ENCODE measurements around the gene WDR5B. TPM values are rescaled to one million over a fixed set of nuclear protein-coding genes. Genes with fewer than 3 reads are reported as not detected.

WDR5B gene
- total and polyA plus RNA-seq, 10 of the 15 experiments (the other 5 are each of a cell fraction or from before 2014, with no cell fraction given) = 1.7 to 7.9 (median 3.3) TPM

DNA sequence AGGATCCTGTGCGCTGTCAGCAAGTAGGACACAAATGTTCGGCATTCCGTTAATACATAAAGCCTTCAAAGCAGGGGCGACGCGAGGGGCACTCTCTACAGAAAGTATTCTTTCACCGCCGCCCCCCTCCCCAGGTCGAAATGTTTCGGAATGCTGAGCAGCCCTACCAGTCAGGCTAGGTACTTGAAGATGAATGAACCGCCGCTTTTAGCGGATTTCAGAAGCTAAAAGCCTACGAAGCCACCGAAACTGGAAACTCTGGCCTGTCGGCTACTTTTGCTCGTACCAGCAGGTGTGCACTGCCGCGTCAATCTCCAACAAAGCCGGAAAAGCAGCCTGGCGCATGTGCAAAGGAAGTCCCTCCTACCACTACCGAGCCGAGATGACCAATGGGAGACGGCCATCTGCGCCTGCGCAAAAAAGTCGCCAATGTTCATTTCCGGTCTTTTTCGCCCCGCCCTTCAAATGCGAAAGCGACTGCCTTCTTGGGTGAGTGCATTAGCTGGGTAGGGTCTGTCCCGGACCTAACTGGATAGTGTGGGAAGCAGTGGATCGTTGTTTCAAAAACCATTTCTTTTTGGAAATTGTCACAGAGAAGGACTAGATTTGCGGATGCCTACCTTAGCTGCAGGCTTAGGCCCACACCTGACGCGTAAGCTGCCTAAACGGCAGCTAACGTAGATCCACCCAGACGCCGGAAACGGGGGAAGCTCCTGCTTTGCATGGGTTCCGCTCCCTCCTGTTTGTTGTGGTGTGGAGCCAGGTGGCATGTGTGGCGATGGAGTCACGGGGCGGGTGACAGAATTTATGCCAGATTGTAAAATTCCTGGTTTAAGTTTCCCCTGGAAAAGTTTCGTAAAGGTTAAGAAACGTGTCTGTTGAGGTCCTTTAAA, at the start of gene WDR5B (continued):
- TF ChIP-seq, protein P1, sequence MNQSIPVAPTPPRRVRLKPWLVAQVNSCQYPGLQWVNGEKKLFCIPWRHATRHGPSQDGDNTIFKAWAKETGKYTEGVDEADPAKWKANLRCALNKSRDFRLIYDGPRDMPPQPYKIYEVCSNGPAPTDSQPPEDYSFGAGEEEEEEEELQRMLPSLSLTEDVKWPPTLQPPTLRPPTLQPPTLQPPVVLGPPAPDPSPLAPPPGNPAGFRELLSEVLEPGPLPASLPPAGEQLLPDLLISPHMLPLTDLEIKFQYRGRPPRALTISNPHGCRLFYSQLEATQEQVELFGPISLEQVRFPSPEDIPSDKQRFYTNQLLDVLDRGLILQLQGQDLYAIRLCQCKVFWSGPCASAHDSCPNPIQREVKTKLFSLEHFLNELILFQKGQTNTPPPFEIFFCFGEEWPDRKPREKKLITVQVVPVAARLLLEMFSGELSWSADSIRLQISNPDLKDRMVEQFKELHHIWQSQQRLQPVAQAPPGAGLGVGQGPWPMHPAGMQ (IDR thresholded peaks at IDR 0.05; ENCODE audit: borderline replicate concordance) = no peak
- peak; percentile 71 for TF ChIP-seq ZNF207 (IDR thresholded peaks at IDR 0.05; ENCODE audit: borderline replicate concordance)
- no peak for TF ChIP-seq ZNF274 (IDR thresholded peaks at IDR 0.05; ENCODE audit: insufficient read depth, insufficient read length)
- TF ChIP-seq GABPA (IDR thresholded peaks at IDR 0.05; ENCODE audit: low read depth) = peak; percentile 86
- TF ChIP-seq JUNB (IDR thresholded peaks at IDR 0.05) = no peak
- peak; percentile 60 for TF ChIP-seq SP1 (IDR thresholded peaks at IDR 0.05; ENCODE audit: low read depth, low read length)
- TF ChIP-seq, protein P2, sequence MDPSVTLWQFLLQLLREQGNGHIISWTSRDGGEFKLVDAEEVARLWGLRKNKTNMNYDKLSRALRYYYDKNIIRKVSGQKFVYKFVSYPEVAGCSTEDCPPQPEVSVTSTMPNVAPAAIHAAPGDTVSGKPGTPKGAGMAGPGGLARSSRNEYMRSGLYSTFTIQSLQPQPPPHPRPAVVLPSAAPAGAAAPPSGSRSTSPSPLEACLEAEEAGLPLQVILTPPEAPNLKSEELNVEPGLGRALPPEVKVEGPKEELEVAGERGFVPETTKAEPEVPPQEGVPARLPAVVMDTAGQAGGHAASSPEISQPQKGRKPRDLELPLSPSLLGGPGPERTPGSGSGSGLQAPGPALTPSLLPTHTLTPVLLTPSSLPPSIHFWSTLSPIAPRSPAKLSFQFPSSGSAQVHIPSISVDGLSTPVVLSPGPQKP (IDR thresholded peaks at IDR 0.05; ENCODE audit: low read depth, low read length) = peak; percentile 77; the same call in 1 of the 2 replicates
- TF ChIP-seq POLR2AphosphoS2 (IDR thresholded peaks at IDR 0.05; ENCODE audit: low read depth, low read length) = peak; percentile 97
- TF ChIP-seq PAX8 (IDR thresholded peaks at IDR 0.05) = peak; percentile 61; the same call in 1 of the 2 replicates
- TF ChIP-seq BCL11A (IDR thresholded peaks at IDR 0.05; ENCODE audit: low read depth, low read length) = peak; percentile 31; the same call in 1 of the 2 replicates
- peak; percentile 41; the same call in 1 of the 2 replicates for TF ChIP-seq EED (IDR thresholded peaks at IDR 0.05; ENCODE audit: low read depth)
- no peak for TF ChIP-seq RAD21 (IDR thresholded peaks at IDR 0.05; ENCODE audit: insufficient read depth, low read depth, low read length)
- 0 out of 2 replicates have a peak, but pooled peaks have one; percentile 32 for TF ChIP-seq ASH2L (IDR thresholded peaks at IDR 0.05; ENCODE audit: borderline replicate concordance, low read depth)
- peak; percentile 81 for TF ChIP-seq IKZF1 (conservative IDR thresholded peaks at IDR 0.05)
- TF ChIP-seq SIN3A (IDR thresholded peaks at IDR 0.05; ENCODE audit: low read depth, low read length) = peak; percentile 94
- TF ChIP-seq, protein P3, sequence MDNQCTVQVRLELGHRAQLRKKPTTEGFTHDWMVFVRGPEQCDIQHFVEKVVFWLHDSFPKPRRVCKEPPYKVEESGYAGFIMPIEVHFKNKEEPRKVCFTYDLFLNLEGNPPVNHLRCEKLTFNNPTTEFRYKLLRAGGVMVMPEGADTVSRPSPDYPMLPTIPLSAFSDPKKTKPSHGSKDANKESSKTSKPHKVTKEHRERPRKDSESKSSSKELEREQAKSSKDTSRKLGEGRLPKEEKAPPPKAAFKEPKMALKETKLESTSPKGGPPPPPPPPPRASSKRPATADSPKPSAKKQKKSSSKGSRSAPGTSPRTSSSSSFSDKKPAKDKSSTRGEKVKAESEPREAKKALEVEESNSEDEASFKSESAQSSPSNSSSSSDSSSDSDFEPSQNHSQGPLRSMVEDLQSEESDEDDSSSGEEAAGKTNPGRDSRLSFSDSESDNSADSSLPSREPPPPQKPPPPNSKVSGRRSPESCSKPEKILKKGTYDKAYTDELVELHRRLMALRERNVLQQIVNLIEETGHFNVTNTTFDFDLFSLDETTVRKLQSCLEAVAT (IDR thresholded peaks at IDR 0.05) = peak; percentile 59; the same call in 1 of the 2 replicates
- no peak for TF ChIP-seq MYB (IDR thresholded peaks at IDR 0.05; ENCODE audit: borderline replicate concordance, low read depth, low read length)
- TF ChIP-seq SUZ12 (IDR thresholded peaks at IDR 0.05; ENCODE audit: unreplicated experiment) = no peak
- TF ChIP-seq BACH1 (IDR thresholded peaks at IDR 0.05; ENCODE audit: borderline replicate concordance) = peak; percentile 60
- peak; percentile 23 for TF ChIP-seq HDAC6 (IDR thresholded peaks at IDR 0.05; ENCODE audit: unreplicated experiment)
- TF ChIP-seq IRF4 (IDR thresholded peaks at IDR 0.05; ENCODE audit: low read depth, low read length) = no peak
- TF ChIP-seq CBX3 (IDR thresholded peaks at IDR 0.05; ENCODE audit: borderline replicate concordance, low read depth) = no peak
- peak; percentile 59 for TF ChIP-seq GATAD2B (conservative IDR thresholded peaks at IDR 0.05; ENCODE audit: low read depth)
- TF ChIP-seq TCF12 (IDR thresholded peaks at IDR 0.05; ENCODE audit: low read depth, low read length) = peak; percentile 90
- peak; percentile 25 for TF ChIP-seq SIX5 (IDR thresholded peaks at IDR 0.05; ENCODE audit: low read depth, low read length, severe bottlenecking)
- no peak for TF ChIP-seq SUPT20H (IDR thresholded peaks at IDR 0.05; ENCODE audit: borderline replicate concordance, control insufficient read depth, low read depth, low read length)
- TF ChIP-seq, protein P4, sequence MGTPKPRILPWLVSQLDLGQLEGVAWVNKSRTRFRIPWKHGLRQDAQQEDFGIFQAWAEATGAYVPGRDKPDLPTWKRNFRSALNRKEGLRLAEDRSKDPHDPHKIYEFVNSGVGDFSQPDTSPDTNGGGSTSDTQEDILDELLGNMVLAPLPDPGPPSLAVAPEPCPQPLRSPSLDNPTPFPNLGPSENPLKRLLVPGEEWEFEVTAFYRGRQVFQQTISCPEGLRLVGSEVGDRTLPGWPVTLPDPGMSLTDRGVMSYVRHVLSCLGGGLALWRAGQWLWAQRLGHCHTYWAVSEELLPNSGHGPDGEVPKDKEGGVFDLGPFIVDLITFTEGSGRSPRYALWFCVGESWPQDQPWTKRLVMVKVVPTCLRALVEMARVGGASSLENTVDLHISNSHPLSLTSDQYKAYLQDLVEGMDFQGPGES (IDR thresholded peaks at IDR 0.05) = no peak

Measured in GM12878 (cell line).